ENCODE results near the gene LTBP3. TPM values are rescaled to one million over a fixed set of nuclear protein-coding genes. Genes with fewer than 3 reads are reported as not detected.

Gene LTBP3
- total and polyA plus RNA-seq, 2 of the 13 experiments (the other 11 are each of a cell fraction or from before 2014, with no cell fraction given), result 12.2 to 68.1 TPM

GRCh38 chr11:65526744-65527143 lies 31.4 kb downstream of the LTBP3 start:
- FAIRE-seq (no peak), ATAC-seq (no peak), DNase-seq (ENCODE audit: low spot score) (no peak)
- TF ChIP-seq ZNF12 (CRISPR knock-in tag; IDR thresholded peaks at IDR 0.05) (no peak), HNF4A (CRISPR knock-in tag; IDR thresholded peaks at IDR 0.05) (no peak), ZNF616 (CRISPR knock-in tag; IDR thresholded peaks at IDR 0.05; ENCODE audit: low read depth) (no peak), SOX6 (IDR thresholded peaks at IDR 0.05) (no peak), SOX6 (CRISPR knock-in tag; IDR thresholded peaks at IDR 0.05) (no peak), ZNF143 (CRISPR knock-in tag; IDR thresholded peaks at IDR 0.05) (no peak)
- no peak overlapping the region for H3K27ac ChIP-seq (ENCODE audit: extremely low read length, insufficient read depth, low read length)
- peaks cover 8 to 18% of the 10 kb centered on the region in 2 experiments for H3K36me3 ChIP-seq (replicated peaks in 1 of 2; ENCODE audit: control insufficient read depth in 1 of 2, insufficient read depth in 2 of 2, low read length in 2 of 2)
- no peaks in the 10 kb centered on the region for H3K9me3 ChIP-seq (ENCODE audit: low read length)
- H3K4me1 ChIP-seq (ENCODE audit: insufficient read depth, low read length), result peaks cover 71% of the 10 kb centered on the region
- BruUV-seq (replicated peaks), result no TSS peak
- H4K20me1 ChIP-seq (ENCODE audit: insufficient read depth, low read length), result 0 out of 2 replicates have a peak, but pooled peaks cover 3% of the 10 kb centered on the region
- H3K4me2 ChIP-seq (ENCODE audit: low read depth, low read length), result peak overlapping the region; percentile 96
- no peaks in the 10 kb centered on the region; a peak in 1 of 5 replicates for H3K27me3 ChIP-seq (ENCODE audit: control insufficient read depth in 1 of 2, insufficient read depth in 2 of 2, low read length in 2 of 2)
- H3K79me2 ChIP-seq (ENCODE audit: insufficient read depth, low read length), result peaks cover 19% of the 10 kb centered on the region
- intact Hi-C loops (cut with micrococcal nuclease; ENCODE audit: unreplicated experiment), result no loop called here
- no peak overlapping the region for H3K9ac ChIP-seq (ENCODE audit: insufficient read depth, low read depth, low read length)
- 100% methylated on average over 3 of the region's 8 CpGs for WGBS (ENCODE audit: low lambda C conversion rate)
- ChIA-PET CTCF (ENCODE audit: low intra/inter-chr PET ratio, low total read pairs) (no interaction called here), POLR2A (interaction anchor here (0.6 to 4.4 kb wide), 3 partner anchors 28 to 361 kb away, joined by 3 to 35 read pairs (median 3); partner anchors contain the start of gene MALAT1)
- in situ Hi-C loops (cut with HindIII; ENCODE audit: extremely low pct_ligation_motif_present, low pct_unique_long_range_greater_than_20kb), result no loop called here
- H3K4me3 ChIP-seq (replicated peaks in 1 of 3; ENCODE audit: insufficient read depth in 1 of 3, low read depth in 2 of 3, low read length in 3 of 3), result no peak overlapping the region; a peak in 1 of 6 replicates
- no peak overlapping the region for H2AFZ ChIP-seq (ENCODE audit: low read length)

- DNase-seq (ENCODE audit: low spot score) (no peak), ATAC-seq (no peak), FAIRE-seq (no peak)
- intact Hi-C loops (cut with micrococcal nuclease; ENCODE audit: unreplicated experiment), result no loop called here
- H3K27ac ChIP-seq (ENCODE audit: extremely low read length, insufficient read depth, low read length), result peak overlapping the region; percentile 86
- BruUV-seq (replicated peaks), result TSS peak; percentile 57
- in situ Hi-C loops (cut with HindIII; ENCODE audit: extremely low pct_ligation_motif_present, low pct_unique_long_range_greater_than_20kb), result no loop called here
- peak overlapping the region; percentile 93 to 97 (median 96) for H3K4me3 ChIP-seq (replicated peaks in 1 of 3; ENCODE audit: insufficient read depth in 1 of 3, low read depth in 2 of 3, low read length in 3 of 3)
- H3K27me3 ChIP-seq (ENCODE audit: control insufficient read depth in 1 of 2, insufficient read depth in 2 of 2, low read length in 2 of 2), result no peaks in the 10 kb centered on the region; a peak in 1 of 5 replicates
- no peak overlapping the region for H2AFZ ChIP-seq (ENCODE audit: low read length)
- peaks cover 3 to 8% of the 10 kb centered on the region in 2 experiments for H3K36me3 ChIP-seq (replicated peaks in 1 of 2; ENCODE audit: control insufficient read depth in 1 of 2, insufficient read depth in 2 of 2, low read length in 2 of 2)
- H3K4me2 ChIP-seq (ENCODE audit: low read depth, low read length), result peak overlapping the region; percentile 96
- ChIA-PET POLR2A (interaction anchor here (0.6 to 4.4 kb wide), 24 partner anchors 10 to 361 kb away, joined by 3 to 35 read pairs (median 5); partner anchors contain the start of genes CAPN1, MALAT1, NEAT1 and PCNX3), CTCF (ENCODE audit: low intra/inter-chr PET ratio, low total read pairs) (no interaction called here)
- H3K4me1 ChIP-seq (ENCODE audit: insufficient read depth, low read length), result peaks cover 75% of the 10 kb centered on the region
- WGBS (ENCODE audit: low lambda C conversion rate), result 27% methylated on average over 14 of the region's 31 CpGs
- peak overlapping the region; percentile 94 for H3K9ac ChIP-seq (ENCODE audit: insufficient read depth, low read depth, low read length)
- 0 out of 2 replicates have a peak, but pooled peaks cover 3% of the 10 kb centered on the region for H4K20me1 ChIP-seq (ENCODE audit: insufficient read depth, low read length)
- H3K9me3 ChIP-seq (ENCODE audit: low read length), result no peaks in the 10 kb centered on the region
- H3K79me2 ChIP-seq (ENCODE audit: insufficient read depth, low read length), result peaks cover 19% of the 10 kb centered on the region
- no peak for TF ChIP-seq HDAC1 (CRISPR knock-in tag; IDR thresholded peaks at IDR 0.05)
- TF ChIP-seq LBX2 (CRISPR knock-in tag; IDR thresholded peaks at IDR 0.05; ENCODE audit: borderline replicate concordance), result no peak
- TF ChIP-seq HNRNPK (IDR thresholded peaks at IDR 0.05; ENCODE audit: low read depth, low read length, poor library complexity, severe bottlenecking), result no peak
- no peak for TF ChIP-seq CEBPZ (IDR thresholded peaks at IDR 0.05; ENCODE audit: low read length)
- TF ChIP-seq TFAP4 (IDR thresholded peaks at IDR 0.05; ENCODE audit: borderline replicate concordance, low read depth), result no peak
- no peak for TF ChIP-seq ZNF7 (CRISPR knock-in tag; IDR thresholded peaks at IDR 0.05)
Measured at GRCh38 chr11:65525546-65526480, 32.3 kb downstream of the LTBP3 start.
